A549 (cell line): ENCODE measurements around the gene PPP1R1B.

Experiments used
- MAFK ChIP-seq: fragments of 450-650 bp; IDR thresholded peaks from 2 replicates; pipeline ENCODE4 v1.6.1; 2014; ENCODE audit not compliant: partially characterized antibody
- POLR2A ChIP-seq: IDR thresholded peaks from 2 replicates; pipeline ENCODE4 v1.6.1; 2012; ENCODE audit warnings: mild to moderate bottlenecking, low read length
- RAD21 ChIP-seq, 2 experiments: fragments of >200 bp in 1 of 2; sonication (Bioruptor Twin) in 1 of 2; formaldehyde crosslinking in 1 of 2; IDR thresholded peaks in 1 of 2; conservative IDR thresholded peaks in 1 of 2; 2 replicates in 1 of 2; 3 replicates in 1 of 2; pipeline ENCODE4 v1.6.1; 2012 to 2018; ENCODE audit warnings: inconsistent platforms in 1 of 2
- TF ChIP-seq, protein P1 (sequence below): fragments of >200 bp; sonication (Bioruptor Twin); formaldehyde crosslinking; IDR thresholded peaks from 3 replicates; pipeline ENCODE4 v1.5.1; 2016
- TF ChIP-seq, protein P2 (sequence below): fragments of >200 bp; sonication (Bioruptor Twin); formaldehyde crosslinking; IDR thresholded peaks from 3 replicates; pipeline ENCODE4 v1.6.1; 2016
- TF ChIP-seq, protein P3 (sequence below): IDR thresholded peaks from 2 replicates; pipeline ENCODE4 v1.6.1; 2012

DNA sequence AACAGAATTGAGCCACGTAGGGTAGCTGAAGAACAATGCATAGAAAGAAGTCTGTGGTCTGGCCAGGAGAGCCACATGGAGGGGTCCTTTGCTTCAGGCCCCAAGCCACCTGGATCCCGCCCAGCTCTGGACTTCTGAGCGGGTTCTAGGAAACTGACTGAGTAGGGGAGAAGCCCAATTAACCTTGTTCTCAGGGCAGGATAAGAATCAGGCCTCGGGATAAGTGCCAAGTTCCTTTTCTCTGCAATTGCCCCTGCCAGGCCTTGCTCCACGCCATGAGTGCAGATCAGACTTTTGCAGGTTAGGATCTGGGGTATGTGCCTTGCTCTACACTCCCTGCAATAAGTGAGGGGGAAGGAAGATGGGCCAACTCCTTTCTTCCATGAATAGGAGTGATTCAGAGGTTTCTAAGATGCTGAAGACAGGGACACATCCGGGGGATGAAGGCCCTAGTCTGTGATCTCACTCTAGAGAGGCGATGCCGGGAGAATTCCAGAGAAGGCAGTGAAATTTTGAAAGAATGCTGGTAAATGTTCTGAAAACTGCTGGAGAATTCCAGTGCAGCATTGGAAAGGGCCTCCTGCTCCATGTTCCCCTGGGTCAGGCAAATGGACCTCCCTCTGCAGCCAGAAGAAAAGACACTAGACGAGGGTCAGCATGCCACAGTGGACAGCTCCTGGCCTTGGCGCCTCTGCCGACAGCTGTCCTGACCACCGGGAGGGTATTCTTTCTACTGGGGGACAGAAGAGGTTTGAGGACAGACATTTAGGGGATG is 24.8 kb upstream of the PPP1R1B start:
- TF ChIP-seq, protein P1, sequence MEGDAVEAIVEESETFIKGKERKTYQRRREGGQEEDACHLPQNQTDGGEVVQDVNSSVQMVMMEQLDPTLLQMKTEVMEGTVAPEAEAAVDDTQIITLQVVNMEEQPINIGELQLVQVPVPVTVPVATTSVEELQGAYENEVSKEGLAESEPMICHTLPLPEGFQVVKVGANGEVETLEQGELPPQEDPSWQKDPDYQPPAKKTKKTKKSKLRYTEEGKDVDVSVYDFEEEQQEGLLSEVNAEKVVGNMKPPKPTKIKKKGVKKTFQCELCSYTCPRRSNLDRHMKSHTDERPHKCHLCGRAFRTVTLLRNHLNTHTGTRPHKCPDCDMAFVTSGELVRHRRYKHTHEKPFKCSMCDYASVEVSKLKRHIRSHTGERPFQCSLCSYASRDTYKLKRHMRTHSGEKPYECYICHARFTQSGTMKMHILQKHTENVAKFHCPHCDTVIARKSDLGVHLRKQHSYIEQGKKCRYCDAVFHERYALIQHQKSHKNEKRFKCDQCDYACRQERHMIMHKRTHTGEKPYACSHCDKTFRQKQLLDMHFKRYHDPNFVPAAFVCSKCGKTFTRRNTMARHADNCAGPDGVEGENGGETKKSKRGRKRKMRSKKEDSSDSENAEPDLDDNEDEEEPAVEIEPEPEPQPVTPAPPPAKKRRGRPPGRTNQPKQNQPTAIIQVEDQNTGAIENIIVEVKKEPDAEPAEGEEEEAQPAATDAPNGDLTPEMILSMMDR: no peak
- TF ChIP-seq, protein P2, sequence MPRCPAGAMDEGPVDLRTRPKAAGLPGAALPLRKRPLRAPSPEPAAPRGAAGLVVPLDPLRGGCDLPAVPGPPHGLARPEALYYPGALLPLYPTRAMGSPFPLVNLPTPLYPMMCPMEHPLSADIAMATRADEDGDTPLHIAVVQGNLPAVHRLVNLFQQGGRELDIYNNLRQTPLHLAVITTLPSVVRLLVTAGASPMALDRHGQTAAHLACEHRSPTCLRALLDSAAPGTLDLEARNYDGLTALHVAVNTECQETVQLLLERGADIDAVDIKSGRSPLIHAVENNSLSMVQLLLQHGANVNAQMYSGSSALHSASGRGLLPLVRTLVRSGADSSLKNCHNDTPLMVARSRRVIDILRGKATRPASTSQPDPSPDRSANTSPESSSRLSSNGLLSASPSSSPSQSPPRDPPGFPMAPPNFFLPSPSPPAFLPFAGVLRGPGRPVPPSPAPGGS: no peak
- no peak for TF ChIP-seq POLR2A
- no peak for TF ChIP-seq MAFK
- TF ChIP-seq, protein P3, sequence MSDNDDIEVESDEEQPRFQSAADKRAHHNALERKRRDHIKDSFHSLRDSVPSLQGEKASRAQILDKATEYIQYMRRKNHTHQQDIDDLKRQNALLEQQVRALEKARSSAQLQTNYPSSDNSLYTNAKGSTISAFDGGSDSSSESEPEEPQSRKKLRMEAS: no peak
- TF ChIP-seq RAD21 (conservative IDR thresholded peaks at IDR 0.05 in 1 of 2, IDR thresholded peaks at IDR 0.05 in 1 of 2): no peak
